Measurements from ENCODE around the gene LHPP.

The LHPP gene

GRCh38 chr10:124559372-124560132, 97.9 kb downstream of the LHPP start:
- DNase-seq: no peak

GRCh38 chr10:124560377-124561105, 98.9 kb downstream of the LHPP start:
- no peak for DNase-seq

- no peak for DNase-seq
These were observed 99.6 kb downstream of the LHPP start for GRCh38 chr10:124561206-124561605.

- no peak for DNase-seq
These were observed 100.9 kb downstream of the LHPP start for GRCh38 chr10:124562425-124563060.

GRCh38 chr10:124563320-124564040, 101.9 kb downstream of the LHPP start:
- no peak for DNase-seq

GRCh38 chr10:124564881-124565280, 103.3 kb downstream of the LHPP start:
- DNase-seq: no peak

- peak; percentile 14 for DNase-seq
These were observed 104.1 kb downstream of the LHPP start for GRCh38 chr10:124565565-124566221.

GRCh38 chr10:124566222-124566888, 104.7 kb downstream of the LHPP start:
- peak; percentile 5 for DNase-seq

- DNase-seq: peak; percentile 11
These were observed 105.6 kb downstream of the LHPP start for GRCh38 chr10:124566981-124567835.

- no peak for DNase-seq
These were observed 106.7 kb downstream of the LHPP start for GRCh38 chr10:124568339-124568738.

GRCh38 chr10:124568848-124569622, 107.4 kb downstream of the LHPP start:
- peak; percentile 7 for DNase-seq

GRCh38 chr10:124569623-124570470, 108.2 kb downstream of the LHPP start:
- no peak for DNase-seq

GRCh38 chr10:124570646-124571045, 109.0 kb downstream of the LHPP start:
- DNase-seq: no peak

GRCh38 chr10:124572751-124573150, 111.1 kb downstream of the LHPP start:
- DNase-seq: no peak

GRCh38 chr10:124573726-124574455, 112.3 kb downstream of the LHPP start:
- peak; percentile 7 for DNase-seq

- peak; percentile 8 for DNase-seq
These were observed 112.9 kb downstream of the LHPP start for GRCh38 chr10:124574456-124575070.

GRCh38 chr10:124575107-124576035, 113.7 kb downstream of the LHPP start:
- DNase-seq: peak; percentile 7

Data from activated CD8-positive, alpha-beta memory T cell treated with anti-CD3 and anti-CD28 coated beads, Interleukin-2, amount 50 U/mL, for 4 hours (primary cell).